Dendritic cell treated with granulocyte-macrophage colony-stimulating factor and Interleukin-4, amounts not matched to agents 40 ng/mL and 50 ng/mL, for 4 days (primary cell): ENCODE measurements around the gene YIF1B.
A peak's percentile ranks its signal among the peaks of the same experiment; 100 is the strongest.
"Not testable (repeated sequence)": the region's sequence is repeated elsewhere in the genome, so short reads cannot be mapped to it uniquely, and the experiment has no call there.

Source experiments
- H3K27ac Mint-ChIP-seq: one replicate; pipeline ENCODE4 v1.8.0; 2022; ENCODE audit warnings: mild to moderate bottlenecking, mixed read lengths
- H3K27me3 Mint-ChIP-seq: one replicate; pipeline ENCODE4 v1.8.0; 2022; ENCODE audit warnings: mild to moderate bottlenecking, mixed read lengths
- H3K36me3 Mint-ChIP-seq: one replicate; pipeline ENCODE4 v1.8.0; 2022; ENCODE audit warnings: low read depth, mixed read lengths
- H3K4me1 Mint-ChIP-seq: one replicate; pipeline ENCODE4 v1.8.0; 2022; ENCODE audit warnings: low read depth, mixed read lengths
- H3K4me3 Mint-ChIP-seq: one replicate; pipeline ENCODE4 v1.8.0; 2022; ENCODE audit warnings: mild to moderate bottlenecking, moderate library complexity, mixed read lengths
- H3K9me3 Mint-ChIP-seq: one replicate; pipeline ENCODE4 v1.8.0; 2022; ENCODE audit warnings: mixed read lengths
- intact Hi-C: fragments of 100-400 bp; cut with micrococcal nuclease; formaldehyde crosslinking; loops from one replicate; pipeline ENCODE4 v1.15.0; 2022

YIF1B gene

DNA sequence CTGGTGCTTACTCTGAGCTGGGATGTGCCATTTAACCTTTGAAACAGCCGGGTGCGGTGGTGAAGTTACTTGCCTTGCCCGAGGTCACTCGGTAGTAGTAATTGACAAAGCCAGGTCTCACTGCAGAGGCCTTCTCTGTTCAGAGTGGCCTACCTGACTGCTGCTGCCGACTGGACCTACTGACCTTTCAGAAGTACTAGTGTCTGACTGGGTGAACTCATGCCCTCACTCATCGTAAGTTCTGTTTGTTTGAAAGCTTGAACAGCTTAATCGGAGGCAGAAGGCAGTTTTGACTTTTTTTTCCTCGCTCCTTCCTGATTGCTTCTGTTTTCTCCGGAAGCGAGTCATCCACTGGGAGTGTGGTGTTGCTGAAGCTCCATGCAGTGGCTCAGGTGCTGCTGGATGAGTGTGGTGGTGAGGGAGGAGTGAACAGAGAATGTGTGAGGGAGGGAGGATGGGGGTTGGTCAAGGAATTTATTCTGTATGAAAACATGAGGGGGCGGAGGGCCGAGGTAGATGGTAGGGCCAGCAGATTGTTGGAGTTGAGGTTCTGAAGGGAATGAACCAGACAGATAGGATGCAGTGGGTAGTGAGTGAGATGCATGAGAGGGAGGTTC, 48.7 kb downstream of the YIF1B start:
- peak overlapping the region; percentile 98 for H3K27ac Mint-ChIP-seq
- H3K9me3 Mint-ChIP-seq: no peaks in the 10 kb centered on the region
- peaks cover 75% of the 10 kb centered on the region for H3K36me3 Mint-ChIP-seq
- no peaks in the 10 kb centered on the region for H3K27me3 Mint-ChIP-seq
- H3K4me3 Mint-ChIP-seq: peak overlapping the region; percentile 99
- H3K4me1 Mint-ChIP-seq: peaks cover 80% of the 10 kb centered on the region
- intact Hi-C loops: no loop called here

DNA sequence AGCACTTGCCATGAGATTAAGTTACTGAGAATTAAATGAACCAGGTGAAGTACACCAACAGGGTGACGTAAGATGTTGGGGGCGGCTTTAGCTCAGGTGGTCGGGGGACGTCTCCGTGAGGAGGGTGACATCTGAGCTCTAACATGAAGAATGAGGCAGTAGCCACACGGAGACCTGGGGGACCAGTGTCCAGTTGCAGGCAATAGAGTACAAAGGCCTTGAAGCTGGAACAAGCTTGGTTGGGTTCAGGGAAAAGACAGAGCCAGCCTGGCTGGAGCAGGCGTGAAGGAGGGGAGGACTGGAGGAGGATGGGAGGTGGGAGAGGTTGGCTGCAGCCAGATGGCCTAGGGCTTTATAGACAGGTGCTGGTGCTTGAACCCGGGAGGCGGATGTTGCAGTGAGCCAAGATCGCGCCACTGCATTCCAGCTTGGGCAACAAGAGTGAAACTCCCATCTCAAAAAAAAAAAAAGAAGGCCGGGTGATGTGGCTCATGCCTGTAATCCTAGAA, 49.8 kb downstream of the YIF1B start:
- Mint-ChIP-seq H3K36me3 (peaks cover 64% of the 10 kb centered on the region), H3K27me3 (no peaks in the 10 kb centered on the region), H3K4me3 (peak overlapping the region; percentile 99), H3K4me1 (peaks cover 74% of the 10 kb centered on the region), H3K9me3 (no peaks in the 10 kb centered on the region), H3K27ac (peak overlapping the region; percentile 98)
- intact Hi-C loops: no loop called here

GRCh38 chr19:38265213-38265861, 50.4 kb downstream of the YIF1B start:
- Mint-ChIP-seq H3K4me1 (peaks cover 67% of the 10 kb centered on the region), H3K9me3 (no peaks in the 10 kb centered on the region), H3K27me3 (no peaks in the 10 kb centered on the region), H3K36me3 (peaks cover 58% of the 10 kb centered on the region), H3K4me3 (peak overlapping the region; percentile 99), H3K27ac (peak overlapping the region; percentile 98)
- intact Hi-C loops: no loop called here

GRCh38 chr19:38264486-38265212, 51.1 kb downstream of the YIF1B start, which contains the start of gene SPINT2:
SPINT2 (plus strand) TSS chr19:38264573; CDS start chr19:38264893, 320 bp downstream.
- no peaks in the 10 kb centered on the region for H3K27me3 Mint-ChIP-seq
- peak within 1 kb of the TSS; percentile 98 for H3K27ac Mint-ChIP-seq
- intact Hi-C loops: loop anchor here (1.0 to 5.0 kb wide), 2 partner anchors 8 to 53 kb away; partner anchors contain the start of genes KCNK6, PPP1R14A and YIF1B
- H3K4me1 Mint-ChIP-seq: peaks cover 61% of the 10 kb centered on the region
- H3K36me3 Mint-ChIP-seq: peaks cover 51% of the 10 kb centered on the region
- no peaks in the 10 kb centered on the region for H3K9me3 Mint-ChIP-seq
- H3K4me3 Mint-ChIP-seq: peak within 1 kb of the TSS; percentile 99

DNA sequence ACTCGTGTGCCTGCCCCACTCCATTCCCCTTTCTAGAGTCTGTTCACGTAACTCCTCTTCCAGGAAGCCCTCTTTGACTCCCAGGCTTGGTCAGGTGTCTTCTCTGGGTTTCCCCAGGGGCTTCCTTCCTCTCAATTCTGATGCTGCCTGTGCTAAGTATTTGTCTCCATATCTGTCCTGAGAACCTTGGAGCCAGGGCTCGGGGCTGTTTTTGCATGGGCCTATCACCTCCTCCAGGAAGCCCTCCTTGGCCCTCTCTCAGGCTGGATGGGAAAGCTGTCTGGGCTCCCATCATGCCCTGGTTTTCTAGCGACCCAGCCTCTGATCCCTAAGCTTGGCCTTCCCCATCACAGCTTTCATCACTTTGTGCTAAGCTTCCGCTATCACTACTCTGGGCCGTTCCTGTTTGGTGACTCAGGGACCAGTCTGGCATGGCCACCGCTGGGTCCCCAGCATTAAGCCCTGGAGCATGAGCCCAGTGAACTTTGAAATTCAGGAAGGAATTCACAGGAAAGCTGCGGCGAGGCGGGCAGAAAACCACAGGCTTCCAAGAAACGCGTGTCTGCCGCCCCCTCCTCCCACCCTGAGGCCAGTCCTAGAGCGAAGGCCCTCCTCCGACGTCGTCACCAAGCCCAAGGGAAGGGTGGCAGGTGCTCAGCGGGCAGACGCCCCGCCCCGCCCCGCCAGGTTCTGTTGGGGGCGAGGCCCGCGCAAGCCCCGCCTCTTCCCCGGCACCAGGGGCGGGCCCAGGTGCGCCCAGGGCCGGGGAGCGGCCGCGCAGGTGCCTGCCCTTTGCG, 51.9 kb downstream of the YIF1B start:
- Mint-ChIP-seq H3K4me3 (peak overlapping the region; percentile 99), H3K9me3 (no peaks in the 10 kb centered on the region), H3K27ac (peak overlapping the region; percentile 98), H3K36me3 (peaks cover 43% of the 10 kb centered on the region), H3K27me3 (no peaks in the 10 kb centered on the region), H3K4me1 (peaks cover 54% of the 10 kb centered on the region)
- intact Hi-C loops: loop anchor here (1.0 to 5.0 kb wide), 2 partner anchors 8 to 53 kb away; partner anchors contain the start of genes KCNK6, PPP1R14A and YIF1B

DNA sequence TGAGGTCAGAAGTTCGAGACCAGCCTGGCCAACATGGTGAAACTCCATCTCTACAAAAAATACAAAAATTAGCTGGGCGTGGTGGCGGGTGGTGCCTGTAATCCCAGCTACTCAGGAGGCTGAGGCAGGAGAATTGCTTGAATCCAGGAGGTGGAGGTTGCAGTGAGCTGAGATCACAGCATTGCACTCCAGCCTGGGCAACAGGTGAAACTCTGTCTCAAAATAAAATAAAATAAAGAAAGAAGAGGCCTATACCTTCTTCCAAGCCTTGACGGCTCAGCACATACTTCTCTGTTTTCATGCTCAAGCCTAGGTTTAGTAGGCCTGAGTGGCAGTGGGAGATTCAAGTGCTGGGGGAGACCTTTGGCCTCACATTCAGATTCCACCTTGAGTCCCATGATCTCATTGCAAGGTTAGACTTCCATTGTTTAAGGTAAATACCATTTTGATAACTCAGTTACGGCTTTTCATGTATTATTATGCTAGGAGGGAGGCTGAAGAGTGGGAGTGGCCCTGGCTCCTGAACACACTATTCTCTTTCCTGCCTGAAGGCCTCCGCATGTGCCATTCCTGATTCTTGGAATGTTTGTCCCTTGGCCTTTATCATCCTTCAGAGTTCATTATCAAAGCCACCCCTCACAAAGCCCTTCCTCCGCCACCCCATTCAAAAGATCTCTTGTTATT, 53.0 kb downstream of the YIF1B start:
- peaks cover 43% of the 10 kb centered on the region for H3K4me1 Mint-ChIP-seq
- intact Hi-C loops: loop anchor here (5.0 kb wide), 1 partner anchor 55 kb away; the partner anchor contains the start of genes KCNK6 and YIF1B
- H3K4me3 Mint-ChIP-seq: peak overlapping the region; percentile 10
- peaks cover 6% of the 10 kb centered on the region for H3K27me3 Mint-ChIP-seq
- peaks cover 33% of the 10 kb centered on the region for H3K36me3 Mint-ChIP-seq
- H3K9me3 Mint-ChIP-seq: no peaks in the 10 kb centered on the region
- H3K27ac Mint-ChIP-seq: peak overlapping the region; percentile 98

DNA sequence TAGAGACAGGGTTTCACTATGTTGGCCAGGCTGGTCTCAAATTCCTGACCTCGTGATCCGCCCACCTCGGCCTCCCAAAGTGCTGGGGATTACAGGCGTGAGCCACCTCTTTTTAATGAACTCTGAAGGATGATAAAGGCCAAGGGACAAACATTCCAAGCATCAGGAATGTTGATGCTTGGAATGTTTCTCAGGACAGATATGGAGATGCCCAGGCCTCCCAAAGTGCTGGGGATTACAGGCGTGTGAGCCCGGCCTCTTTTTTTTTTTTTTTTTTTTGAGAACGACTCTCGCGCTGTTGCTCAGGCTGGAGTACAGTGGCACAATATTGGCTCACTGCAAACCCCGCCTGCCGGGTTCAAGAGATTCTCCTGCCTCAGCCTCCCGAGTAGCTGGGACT, 53.8 kb downstream of the YIF1B start:
- Mint-ChIP-seq H3K4me1 (peaks cover 37% of the 10 kb centered on the region), H3K27ac (peak overlapping the region; percentile 98), H3K27me3 (peaks cover 12% of the 10 kb centered on the region), H3K36me3 (peaks cover 25% of the 10 kb centered on the region)
- intact Hi-C loops: loop anchor here (5.0 kb wide), 1 partner anchor 55 kb away; the partner anchor contains the start of genes KCNK6 and YIF1B
- H3K9me3 Mint-ChIP-seq, H3K4me3 Mint-ChIP-seq: not testable (repeated sequence)

GRCh38 chr19:38255383-38256014, 60.2 kb downstream of the YIF1B start:
- intact Hi-C loops: loop anchor here (1.0 kb wide), 1 partner anchor 9 kb away; the partner anchor contains the start of gene SPINT2

GRCh38 chr19:38253788-38254187, 62.0 kb downstream of the YIF1B start:
- peak overlapping the region; percentile 1 for H3K4me3 Mint-ChIP-seq
- intact Hi-C loops: no loop called here
- peaks cover 67% of the 10 kb centered on the region for H3K4me1 Mint-ChIP-seq
- H3K9me3 Mint-ChIP-seq: no peaks in the 10 kb centered on the region
- H3K27ac Mint-ChIP-seq: no peak overlapping the region
- H3K27me3 Mint-ChIP-seq: peaks cover 66% of the 10 kb centered on the region
- H3K36me3 Mint-ChIP-seq: peaks cover 39% of the 10 kb centered on the region

More at GRCh38 chr19:38255383-38256014, 60.2 kb downstream of the YIF1B start:
- H3K9me3 Mint-ChIP-seq: no peaks in the 10 kb centered on the region
- peaks cover 36% of the 10 kb centered on the region for H3K36me3 Mint-ChIP-seq
- H3K27me3 Mint-ChIP-seq: peaks cover 65% of the 10 kb centered on the region
- peaks cover 58% of the 10 kb centered on the region for H3K4me1 Mint-ChIP-seq
- peak overlapping the region; percentile 84 for H3K27ac Mint-ChIP-seq
- H3K4me3 Mint-ChIP-seq: peak overlapping the region; percentile 85
